ENCODE data around the gene OSBPL6.
"Not testable (repeated sequence)": the region's sequence is repeated elsewhere in the genome, so short reads cannot be mapped to it uniquely, and the experiment has no call there.

Gene OSBPL6

DNA sequence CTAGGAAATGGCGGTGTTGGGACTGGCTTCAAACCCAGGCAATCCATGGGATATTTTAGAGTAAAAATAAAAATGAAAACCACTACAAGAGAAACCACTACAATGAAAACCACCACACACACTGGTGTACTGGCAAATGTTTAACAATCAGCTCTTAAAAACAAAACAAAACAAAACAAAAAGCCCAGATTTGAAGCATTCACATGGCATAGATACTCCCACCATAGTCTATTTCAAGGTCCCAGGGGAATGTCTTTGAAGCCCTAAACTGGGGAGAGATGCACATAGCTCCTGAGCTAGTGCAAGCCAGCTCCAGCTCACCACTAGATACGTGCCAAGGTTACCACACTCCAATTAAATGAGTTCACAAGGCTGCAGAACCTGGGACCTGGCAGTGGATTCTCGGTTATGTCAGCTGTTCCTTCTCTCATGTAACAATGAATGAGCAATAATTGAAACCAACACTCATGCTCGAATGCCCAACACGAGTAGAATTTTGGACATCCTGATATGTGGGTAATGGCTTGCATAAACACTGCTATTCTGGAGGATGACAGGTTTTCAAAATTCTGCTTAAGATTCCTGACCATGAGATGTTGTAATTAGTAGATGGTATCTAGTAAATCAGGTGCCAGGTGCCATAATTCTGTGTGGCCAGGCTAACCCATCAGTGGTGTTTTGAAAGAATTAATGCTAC lies 102.2 kb downstream of the OSBPL6 start:
- DNase-seq (ENCODE audit: low read depth in 1 of 2, low spot score in 1 of 2), result no peak

DNA sequence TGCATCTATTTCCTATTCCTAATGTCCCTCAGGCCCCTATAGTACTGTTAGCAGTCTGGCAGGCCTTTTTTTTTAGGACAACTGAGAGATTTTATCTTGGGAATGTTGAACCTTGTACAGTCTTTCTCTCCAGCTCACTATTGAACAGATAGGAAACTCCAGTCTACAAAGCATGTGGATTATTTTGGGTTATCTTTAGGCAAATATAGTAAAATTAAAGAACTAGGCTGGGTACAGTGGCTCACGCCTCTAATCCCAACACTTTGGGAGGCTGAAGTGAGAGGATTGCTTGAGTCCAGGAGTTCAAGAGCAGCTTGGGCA lies 102.7 kb downstream of the OSBPL6 start:
- DNase-seq (ENCODE audit: low read depth in 1 of 2, low spot score in 1 of 2), result no peak

DNA sequence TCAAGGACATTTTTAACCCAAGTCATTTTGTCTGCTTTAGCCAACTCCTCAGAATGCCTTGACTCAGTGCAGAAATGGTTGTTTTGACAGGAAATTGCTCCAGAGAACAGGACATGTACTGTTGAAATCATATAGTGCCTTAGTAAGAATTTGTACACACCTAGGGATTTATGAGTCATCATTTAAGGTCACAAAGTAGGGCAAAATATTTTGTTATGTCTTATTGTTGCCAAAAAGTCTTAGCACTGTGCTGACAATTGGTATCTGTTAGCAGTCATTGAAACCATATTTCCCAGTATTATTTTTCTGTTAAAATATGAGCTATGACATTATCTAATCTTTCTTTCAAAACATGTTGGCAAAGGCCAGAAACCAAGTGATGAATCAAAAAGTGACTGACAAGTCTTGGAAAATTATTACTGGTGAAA lies 104.5 kb downstream of the OSBPL6 start:
- no peak for DNase-seq (ENCODE audit: low read depth in 1 of 2, low spot score in 1 of 2)

DNA sequence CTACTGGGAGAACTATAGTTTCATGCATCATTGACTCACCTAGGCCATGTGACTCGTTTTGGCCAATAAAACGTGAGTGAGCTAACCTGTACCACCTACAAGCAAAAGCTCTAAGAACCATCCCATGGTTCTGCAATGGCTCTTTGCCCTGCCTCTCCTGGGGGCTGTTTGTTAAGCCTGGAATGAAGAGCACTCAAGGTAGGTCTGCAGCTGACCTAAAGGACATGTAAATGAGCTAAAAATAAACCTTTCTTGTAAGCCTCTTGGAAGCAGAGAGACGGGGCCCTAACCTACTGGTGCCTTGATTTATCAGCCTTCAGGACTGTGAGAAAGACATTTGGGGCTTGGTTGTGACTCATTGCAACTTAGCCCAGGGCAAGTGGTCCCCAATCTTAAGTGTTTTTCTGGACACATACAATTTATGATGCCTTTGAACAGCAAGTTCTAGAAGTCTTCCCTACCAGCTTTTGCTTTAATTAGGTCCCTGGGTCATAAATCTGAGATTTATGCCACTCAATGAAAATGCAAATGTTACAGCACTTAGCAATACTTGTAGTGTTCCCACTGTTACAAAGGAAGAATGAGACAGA lies 107.4 kb downstream of the OSBPL6 start:
- no peak for DNase-seq (ENCODE audit: low read depth in 1 of 2, low spot score in 1 of 2)

DNA sequence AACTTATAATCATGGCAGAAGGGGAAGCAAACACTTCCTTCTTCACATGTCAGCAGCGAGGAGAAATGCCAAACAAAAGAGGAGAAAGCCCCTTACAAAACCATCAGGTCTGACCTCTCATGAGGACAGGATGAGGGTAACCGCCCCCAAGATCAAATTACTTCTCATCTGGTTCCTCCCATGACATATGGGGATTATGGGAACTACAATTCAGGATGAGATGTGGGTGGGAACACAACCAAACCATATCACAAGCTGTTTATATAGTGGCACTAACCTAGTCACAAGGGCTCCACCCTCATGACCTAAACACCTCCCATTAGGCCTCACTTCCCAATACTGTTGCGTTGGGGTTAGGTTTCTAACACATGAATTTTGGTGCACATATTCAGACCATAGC lies 110.0 kb downstream of the OSBPL6 start:
- no peak for DNase-seq (ENCODE audit: low read depth in 1 of 2, low spot score in 1 of 2)

DNA sequence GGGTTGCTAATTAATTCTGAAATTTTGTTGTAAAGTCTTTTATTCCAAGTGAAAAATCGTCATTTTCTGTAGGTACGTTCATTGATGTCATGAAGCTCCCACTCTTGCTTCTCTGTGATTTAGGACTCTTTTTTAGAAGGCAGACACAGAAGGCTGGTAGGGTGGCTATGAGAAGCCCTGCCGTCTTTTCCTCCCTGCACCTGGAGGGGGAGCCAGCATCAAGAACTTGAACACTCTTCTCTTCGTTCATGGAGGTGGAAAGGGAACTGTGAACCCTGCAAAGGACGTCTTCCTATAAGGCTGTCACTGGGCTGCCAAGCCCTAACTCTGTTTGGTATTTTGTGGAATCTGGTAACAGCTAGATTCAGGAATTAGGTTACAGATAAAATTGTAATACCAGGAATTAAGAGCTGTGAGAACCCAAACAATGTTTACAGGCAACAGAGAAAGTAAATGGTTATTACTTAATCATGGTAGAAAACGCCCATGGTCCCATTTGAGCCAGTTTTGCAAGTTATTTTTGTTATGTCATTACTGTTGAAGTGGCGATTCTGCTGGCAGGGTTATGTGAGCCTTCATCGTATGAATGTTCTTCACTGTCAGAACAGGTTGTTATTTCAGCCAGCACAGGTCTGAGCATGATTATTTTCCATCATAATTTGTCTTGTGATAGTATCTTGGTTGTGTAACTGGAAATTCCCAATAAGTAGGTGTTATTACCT lies 112.2 kb downstream of the OSBPL6 start:
- no peak for DNase-seq (ENCODE audit: low read depth in 1 of 2, low spot score in 1 of 2)

DNA sequence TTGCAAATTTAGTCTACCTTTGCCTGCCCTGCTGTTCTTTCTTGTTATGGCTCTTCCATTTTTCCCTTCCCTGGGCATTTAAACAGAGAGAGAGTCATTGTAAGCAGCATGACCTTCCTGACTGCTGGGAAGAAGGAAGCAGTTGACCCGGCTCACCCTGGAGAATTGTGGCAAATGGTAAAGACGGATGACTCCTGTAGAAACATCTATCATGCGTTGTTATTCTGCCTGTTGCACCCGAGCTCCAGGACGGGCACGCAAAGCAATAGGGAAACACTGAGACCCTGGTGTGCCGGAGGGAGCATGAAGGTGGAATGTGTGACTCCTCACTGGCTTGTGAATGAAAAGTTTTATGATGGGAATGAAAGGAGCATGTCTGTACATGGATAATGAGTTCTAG lies 113.3 kb downstream of the OSBPL6 start:
- DNase-seq (ENCODE audit: low read depth in 1 of 2, low spot score in 1 of 2), result no peak

DNA sequence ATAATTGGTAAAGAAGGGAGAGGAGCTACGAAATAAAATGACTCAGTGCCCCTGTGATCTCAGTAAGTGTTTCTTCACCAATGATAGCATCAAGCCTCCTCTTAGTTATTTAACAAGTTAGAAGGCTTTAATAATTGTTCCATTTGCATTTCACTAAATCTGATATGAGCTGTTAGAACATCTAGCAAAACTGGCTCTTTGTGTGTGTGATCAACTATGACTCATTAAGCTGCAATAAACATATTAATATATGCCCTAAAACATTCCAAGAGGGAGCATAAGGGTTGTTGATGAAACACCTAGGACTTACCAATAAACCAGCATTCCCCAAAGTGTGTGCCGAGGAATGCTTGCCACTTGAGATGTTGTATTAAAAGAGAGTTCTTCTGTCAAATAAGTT lies 115.2 kb downstream of the OSBPL6 start:
- DNase-seq (ENCODE audit: low read depth in 1 of 2, low spot score in 1 of 2), result no peak

DNA sequence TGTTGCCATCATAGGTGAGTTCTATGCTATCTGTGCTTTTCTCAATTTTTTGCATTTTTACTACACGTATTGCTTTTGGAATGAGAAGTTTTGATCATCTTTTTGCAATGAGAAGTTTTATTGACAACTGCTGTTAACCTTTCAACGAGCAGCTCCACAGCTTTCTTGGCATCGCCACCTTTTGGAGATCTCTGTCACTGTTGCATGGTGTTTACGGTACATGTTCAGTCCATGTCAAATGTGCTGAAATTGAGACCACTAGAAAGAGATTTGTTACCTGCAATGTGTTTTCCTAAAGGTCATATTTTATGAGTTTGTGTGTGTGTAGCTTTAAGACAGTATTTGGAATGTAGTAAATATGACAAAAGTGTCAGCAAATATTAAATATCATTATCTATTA lies 120.8 kb downstream of the OSBPL6 start:
- no peak for DNase-seq (ENCODE audit: low read depth in 1 of 2, low spot score in 1 of 2)

DNA sequence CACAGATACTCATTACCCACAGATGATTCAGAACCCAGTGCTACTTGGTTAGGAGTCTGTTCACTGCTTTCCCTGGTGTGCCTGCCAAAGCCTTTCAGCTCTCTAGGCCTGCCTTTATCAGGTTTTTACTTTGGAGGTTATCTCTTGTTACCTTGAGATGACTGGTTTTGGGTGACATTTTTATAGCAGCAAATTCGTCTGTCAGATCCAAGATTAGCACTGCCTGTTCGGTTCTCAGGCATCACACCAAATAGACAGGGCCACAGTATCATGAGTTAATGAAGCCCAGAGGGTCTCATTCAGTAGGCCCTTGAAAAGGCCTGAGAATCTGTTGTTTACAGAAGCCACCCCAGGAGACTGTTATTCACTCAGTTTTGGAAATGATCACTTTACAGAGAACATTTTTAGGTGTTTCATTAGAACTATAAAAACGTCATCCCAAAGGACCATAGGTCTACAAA lies 121.2 kb downstream of the OSBPL6 start:
- DNase-seq (ENCODE audit: low read depth in 1 of 2, low spot score in 1 of 2), result no peak

DNA sequence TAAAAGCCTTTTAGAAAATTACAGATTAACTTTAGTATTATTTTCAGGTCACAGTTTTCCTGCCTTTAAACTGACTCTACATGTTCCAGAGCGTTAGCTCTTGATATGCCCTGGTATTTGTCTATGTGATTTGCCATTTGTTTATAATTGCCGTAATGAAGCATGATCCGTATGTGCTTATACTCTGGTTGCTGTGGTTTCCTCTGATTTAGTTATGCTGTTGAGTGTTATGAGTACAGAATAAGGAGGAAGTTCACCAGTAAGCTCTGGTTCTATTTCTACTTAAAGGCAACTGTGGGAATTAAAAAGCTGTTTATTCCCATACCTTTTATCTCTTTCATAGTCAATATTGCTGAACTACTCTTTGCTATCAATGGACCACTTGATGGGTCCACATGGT lies 123.5 kb downstream of the OSBPL6 start:
- no peak for DNase-seq (ENCODE audit: low read depth in 1 of 2, low spot score in 1 of 2)

DNA sequence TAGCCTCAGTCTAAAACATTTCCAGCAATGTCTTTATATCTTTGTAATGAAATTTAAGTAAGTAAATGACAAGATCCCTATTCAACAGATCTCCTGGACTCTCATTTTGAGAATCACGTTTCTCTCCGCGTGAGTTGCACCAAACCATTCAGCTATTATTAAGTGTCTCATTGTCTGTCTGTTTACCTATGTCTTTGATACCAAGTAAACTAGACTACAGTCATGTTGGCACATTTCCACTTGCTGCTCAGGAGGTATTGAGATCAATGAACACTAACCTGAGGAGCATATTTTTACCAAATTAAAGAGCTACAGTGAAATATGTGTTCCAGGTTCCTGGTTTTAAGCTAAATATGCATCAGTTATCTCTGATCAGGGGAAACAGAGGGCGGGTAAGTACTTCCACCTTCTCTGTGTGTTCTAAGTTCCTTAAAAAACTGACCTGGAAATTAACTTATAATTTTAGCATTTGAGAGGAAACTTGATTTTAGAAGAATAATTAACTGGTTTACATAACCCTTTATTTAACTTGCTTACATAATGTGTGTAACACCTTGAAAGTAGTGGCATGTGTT lies 125.8 kb downstream of the OSBPL6 start:
- no peak for DNase-seq (ENCODE audit: low read depth in 1 of 2, low spot score in 1 of 2)

DNA sequence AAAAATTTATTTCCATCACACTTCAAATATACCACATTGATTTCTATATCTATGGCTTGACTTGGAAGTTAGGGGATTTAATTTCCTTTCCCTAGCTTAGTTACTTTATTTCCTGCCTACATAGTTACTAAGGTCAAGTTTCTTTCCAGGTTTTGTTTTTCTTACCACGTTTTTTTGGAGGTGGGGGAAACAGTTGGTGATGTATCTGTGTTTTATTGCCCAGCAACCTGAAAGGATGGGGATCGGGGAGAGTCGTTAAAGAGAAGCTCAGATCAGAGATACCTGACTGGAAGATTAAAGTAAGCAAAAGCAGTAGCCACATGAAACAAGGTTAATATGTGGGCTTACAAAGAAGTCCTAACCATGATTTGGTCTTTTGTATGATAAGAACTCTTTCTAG lies 127.8 kb downstream of the OSBPL6 start:
- no peak for DNase-seq (ENCODE audit: low read depth in 1 of 2, low spot score in 1 of 2)

DNA sequence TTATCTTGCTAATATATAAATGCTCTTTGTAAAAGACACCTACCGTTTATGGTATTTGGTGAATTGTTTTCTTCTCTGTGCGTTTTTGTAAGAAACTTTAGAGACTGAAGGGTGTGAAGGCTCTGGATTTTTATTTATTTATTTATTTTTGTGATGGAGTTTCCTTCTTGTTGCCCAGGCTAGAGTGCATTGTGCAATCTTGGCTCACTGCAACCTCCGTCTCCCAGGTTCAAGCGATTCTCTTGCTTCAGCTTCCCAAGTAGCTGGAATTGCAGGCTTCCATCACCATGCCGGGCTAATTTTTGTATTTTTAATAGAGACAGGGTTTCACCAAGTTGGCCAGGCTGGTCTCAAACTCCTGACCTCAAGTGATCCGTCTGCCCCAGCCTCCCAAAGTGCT lies 129.0 kb downstream of the OSBPL6 start:
- not testable (repeated sequence) for DNase-seq (ENCODE audit: low read depth in 1 of 2, low spot score in 1 of 2)

DNA sequence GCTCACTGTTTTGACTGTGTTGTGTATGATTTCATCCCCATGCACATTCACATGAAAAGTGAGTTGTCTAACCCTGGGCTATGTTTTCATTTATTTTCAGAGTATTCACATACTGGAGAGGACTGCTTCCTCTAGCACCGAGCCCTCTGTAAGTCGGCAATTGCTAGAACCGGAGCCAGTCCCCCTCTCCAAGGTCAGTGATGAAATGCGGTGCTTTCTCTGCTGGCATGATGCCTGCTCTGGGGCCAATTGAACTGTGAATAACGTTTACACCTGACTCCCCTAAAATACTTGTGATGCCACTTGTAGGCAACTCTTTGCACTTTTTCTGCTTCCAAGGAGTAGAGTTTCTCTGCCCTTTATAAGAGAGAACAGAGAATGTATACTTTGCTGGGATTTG lies 129.8 kb downstream of the OSBPL6 start:
- DNase-seq (ENCODE audit: low read depth in 1 of 2, low spot score in 1 of 2), result no peak

DNA sequence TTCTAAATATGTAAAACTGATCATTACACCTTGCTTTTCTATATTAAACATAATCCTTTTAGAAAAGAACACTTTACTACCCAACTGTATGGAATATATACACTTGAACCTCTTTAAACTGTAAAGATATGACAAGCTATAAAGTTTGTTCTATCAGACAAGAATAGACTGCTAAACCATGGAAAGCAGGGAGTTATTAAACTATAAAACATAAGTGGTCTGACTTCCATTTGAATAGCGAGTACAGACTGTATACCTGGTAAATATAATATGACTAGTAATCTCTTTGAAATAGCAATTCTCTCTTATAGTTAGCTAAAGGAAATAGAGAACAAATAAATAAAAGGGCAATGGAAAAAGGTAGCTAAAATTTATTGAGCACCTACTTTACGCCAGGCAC lies 131.0 kb downstream of the OSBPL6 start:
- DNase-seq (ENCODE audit: low read depth in 1 of 2, low spot score in 1 of 2), result no peak

DNA sequence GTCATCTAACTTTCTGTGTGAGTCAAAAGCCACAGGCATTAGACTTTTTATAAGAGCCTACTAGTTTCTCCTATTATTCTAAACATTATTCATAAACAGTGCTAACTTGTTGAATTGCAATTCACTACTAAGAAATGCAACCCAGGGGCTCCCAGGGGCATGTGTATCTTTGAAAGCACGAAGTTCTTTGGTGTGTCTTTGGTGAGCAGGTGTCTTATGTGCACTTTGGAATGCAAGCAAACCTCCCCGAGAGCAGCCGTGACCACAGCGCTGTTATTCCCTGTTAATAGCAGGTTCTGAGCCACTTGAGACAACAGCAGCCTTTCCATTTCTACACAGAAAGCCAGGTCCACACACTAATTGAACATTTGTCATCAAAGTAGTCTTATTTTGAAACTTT lies 133.2 kb downstream of the OSBPL6 start:
- no peak for DNase-seq (ENCODE audit: low read depth in 1 of 2, low spot score in 1 of 2)

DNA sequence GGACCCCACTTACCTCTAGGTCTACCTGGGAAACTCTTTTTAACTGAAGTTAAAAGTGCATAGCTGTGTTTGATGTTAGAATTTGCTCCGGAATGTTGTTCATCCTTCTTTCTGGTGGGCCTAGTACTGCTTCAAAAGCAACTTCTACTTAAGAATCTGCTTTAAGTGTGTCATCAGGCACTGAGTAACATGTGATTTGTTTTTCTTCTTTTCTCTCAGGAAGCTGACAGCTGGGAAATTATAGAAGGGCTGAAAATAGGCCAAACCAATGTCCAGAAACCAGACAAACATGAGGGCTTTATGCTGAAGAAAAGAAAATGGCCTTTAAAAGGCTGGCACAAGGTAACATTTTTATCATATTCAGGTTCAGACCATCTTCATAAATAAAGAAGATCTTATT lies 133.7 kb downstream of the OSBPL6 start:
- DNase-seq (ENCODE audit: low read depth in 1 of 2, low spot score in 1 of 2), result no peak

DNA sequence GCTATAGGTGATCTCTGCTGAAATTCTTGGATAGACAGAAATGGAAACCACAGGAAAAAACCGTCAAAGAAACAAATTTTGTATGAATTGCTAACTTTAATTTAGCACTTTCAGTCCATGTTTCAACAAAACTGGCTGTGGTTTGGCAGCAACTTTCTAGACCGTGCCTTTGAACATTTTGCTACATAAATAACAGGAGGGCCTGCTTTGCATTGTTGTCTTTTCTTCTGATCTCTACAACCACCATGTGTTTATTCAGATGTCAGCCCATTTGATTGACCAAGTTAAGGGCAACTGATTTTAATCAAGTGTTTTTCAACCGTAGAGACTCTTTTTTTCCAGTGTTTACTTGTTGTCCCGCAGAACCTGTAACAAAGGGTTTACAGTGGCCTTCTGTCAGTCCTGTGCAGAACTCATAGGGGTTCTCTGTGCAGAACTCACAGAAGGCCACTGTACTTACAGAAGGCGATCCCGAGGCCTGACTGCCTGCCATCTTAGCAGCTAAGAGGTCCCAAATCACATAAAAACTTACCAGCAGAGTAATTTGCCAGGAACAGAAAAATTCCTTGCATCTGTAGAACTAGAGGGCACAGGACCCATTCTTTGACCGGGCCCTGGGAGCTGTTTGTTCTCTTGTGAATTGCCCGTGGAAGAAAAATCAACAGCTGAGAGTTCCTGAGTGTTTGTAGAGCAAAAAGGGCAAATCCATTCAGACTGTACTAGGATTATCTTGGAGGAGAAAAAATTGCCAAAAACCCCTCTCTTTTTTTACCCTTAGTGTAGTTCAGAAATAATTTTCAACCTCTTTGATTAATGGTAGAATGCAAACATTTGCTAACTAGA lies 136.1 kb downstream of the OSBPL6 start:
- DNase-seq (ENCODE audit: low read depth in 1 of 2, low spot score in 1 of 2), result no peak

DNA sequence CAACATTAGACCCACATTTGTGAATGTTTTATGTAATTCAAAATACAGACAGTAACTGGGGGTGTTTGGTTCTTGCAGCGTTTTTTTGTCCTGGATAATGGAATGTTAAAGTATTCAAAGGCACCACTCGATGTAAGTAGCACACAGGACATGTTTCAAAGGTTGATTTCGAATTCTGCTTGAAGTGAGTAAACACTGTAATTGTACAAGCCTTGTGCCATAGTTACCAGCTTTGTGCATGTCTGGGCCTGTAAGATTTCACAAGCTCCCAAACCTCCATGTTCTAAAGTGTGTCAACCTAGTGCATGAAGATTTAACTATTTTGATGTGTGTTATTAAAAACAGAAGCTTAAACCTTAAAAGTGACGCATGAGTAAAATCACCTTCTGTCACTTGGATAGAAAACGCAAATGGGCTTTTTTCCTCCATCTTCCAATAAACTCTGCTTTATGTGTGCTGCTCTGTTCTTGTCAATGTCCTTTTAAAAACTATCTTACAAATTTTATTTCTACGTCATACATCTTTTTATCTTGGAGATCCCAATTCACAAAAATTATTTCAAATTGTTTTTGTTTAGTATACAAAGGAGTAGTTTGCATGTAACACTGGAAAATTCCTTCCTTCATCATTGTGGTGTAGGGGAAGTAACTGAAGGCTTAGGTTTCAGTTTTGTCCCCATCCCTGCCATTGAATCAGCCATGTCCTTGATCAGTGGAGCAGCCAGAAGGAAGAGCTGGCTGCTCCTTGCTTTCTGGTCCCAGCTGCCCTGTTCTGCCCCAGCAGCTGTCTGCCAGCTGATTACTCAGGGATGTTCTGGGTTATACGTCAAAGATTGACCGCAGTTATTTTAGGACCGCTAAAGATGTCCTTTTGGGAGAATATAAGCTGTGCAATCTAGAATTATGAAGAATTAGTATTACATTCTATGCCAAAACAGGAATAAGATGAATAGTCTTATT lies 137.4 kb downstream of the OSBPL6 start:
- DNase-seq (ENCODE audit: low read depth in 1 of 2, low spot score in 1 of 2), result no peak
